HG03097 (cell line): ENCODE measurements around the gene HS3ST2.
"Not testable (repeated sequence)": the region's sequence is repeated elsewhere in the genome, so short reads cannot be mapped to it uniquely, and the experiment has no call there.

Experiments used
- ATAC-seq: cut with Tn5 transposase; IDR thresholded peaks from one replicate; pipeline ENCODE4 v1.9.1; 2021; ENCODE audit not compliant: unreplicated experiment, low FRiP score

Gene HS3ST2

DNA sequence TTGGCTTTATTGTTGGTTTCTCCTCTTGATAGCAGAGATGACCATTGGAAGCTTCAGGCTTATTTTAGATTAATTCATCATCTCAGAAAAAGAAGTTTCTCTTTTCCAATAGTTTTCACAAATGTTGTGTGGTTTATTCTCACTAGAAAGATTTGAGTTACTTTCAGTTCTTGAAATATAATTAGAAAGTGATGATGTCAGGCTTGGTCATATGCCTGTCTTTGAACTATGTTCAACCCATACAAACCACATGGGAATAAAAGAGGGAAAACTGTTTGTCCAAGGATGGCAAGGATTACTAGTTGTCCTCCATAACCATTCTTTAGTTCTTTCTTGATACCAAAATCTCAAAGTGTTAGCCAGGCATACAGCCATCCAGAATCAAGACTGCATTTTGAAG lies 3.7 kb upstream of the HS3ST2 start:
- ATAC-seq = no peak

DNA sequence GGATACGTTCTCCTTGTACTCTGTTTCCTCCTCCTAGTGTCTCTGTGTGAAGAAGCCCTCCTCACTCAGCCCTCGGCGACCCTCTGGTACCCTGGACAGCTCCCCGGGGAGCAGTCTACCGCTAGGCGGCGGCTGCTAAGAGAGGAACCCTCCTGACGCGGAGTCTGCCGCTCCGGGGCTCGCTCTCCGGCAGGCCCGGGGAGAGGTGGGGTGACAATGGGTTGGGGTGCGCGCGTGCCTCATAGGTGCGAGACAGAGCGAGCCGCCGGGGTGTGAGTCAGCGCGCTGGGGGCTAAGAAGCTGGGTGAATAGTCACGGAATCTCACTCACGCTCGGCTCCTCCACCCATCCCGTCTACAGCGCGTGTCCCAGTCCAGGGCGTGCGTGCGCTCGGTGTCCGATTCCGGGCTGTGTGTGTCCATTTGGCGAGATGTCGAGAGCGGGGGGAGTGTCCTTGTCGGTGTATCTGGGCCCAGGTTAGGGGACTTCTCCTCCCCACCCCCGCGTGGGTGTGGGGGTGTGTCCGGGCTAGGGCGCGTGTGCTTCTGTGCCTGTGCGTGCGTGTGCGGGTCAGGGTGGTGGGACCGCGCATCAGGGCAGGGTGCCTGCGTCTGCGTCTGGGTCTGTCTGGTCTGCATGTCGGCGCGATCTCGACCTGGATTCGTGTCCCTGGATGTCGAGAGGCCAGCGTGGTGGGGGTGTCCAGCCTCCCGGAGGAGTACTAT lies 577 bp upstream of the HS3ST2 start:
- ATAC-seq = no peak

DNA sequence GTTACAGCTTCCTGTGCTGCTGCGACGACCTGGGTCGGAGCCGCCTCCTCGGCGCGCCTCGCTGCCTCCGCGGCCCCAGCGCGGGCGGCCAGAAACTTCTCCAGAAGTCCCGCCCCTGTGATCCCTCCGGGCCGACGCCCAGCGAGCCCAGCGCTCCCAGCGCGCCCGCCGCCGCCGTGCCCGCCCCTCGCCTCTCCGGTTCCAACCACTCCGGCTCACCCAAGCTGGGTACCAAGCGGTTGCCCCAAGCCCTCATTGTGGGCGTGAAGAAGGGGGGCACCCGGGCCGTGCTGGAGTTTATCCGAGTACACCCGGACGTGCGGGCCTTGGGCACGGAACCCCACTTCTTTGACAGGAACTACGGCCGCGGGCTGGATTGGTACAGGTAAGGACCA lies 746 bp downstream of the HS3ST2 start:
- no peak for ATAC-seq

DNA sequence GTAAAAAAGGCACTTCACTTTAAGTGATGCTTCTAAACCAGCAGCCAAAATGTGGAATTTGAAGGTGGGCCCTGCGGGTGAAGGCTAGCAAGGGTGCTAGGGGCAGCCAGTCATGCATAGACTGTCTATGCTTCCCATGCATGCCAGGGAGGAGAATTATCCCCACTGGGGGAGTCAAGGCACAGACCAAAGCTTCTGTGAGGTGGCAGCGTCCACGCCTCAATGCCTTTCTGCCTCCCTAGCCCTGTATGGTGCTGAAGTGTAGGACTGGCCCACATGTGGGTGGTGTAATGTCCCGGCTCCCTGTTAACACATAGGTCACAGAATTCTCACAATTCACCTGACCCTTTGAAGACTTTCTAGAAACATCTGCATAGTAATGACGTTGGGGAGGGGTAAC lies 1.9 kb downstream of the HS3ST2 start:
- no peak for ATAC-seq

DNA sequence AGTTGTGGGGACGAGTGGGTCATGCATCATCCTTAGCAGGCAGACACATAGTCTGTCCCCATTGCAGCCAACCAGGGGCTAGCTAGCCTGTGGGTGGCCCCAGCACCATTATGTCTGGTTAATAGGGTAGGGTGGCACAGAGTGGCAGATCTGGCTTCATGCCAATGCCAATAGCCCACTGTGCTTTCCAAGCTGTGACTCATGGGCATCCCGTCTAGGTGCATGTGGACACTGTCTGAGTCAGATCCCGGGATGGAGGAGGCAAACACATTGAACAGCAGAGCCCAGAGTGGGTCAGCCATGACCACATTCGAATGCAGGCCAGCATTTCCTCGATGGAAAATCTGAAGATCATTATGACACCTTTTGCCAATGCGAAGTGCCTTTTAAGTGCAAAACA lies 2.5 kb downstream of the HS3ST2 start:
- ATAC-seq = no peak

DNA sequence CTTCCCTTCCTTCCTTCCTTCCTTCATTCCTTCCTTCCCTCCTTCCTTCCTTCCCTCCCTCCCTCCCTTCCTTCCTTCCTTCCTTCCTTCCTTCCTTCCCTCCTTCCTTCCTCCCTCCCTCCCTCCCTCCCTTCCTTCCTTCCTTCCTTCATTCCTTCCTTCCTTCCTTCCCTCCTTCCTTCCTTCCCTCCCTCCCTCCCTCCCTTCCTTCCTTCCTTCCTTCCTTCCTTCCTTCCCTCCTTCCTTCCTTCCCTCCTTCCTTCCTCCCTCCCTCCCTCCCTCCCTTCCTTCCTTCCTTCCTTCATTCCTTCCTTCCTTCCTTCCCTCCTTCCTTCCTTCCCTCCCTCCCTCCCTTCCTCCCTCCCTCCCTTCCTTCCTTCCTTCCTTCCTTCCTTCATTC lies 4.8 kb downstream of the HS3ST2 start:
- ATAC-seq = not testable (repeated sequence)

DNA sequence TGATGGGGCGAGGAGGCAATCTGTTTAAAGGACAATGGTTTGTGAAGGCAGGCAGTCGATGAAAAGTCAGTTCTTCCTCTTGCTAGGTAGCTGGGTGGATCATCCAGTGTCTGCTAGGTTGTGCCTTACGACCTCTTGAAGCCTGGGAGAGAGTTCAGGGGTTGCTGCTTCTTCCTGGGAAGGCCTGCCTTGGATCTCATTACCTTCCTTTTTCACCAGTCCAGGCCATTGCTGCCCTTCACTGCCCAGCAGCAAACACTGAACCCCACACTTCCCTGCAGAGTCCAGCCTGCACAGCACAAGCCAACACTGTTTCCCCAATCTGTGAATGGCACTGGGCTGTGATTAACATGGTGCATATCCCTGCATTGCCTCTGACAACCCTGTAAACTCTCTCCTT lies 24.7 kb downstream of the HS3ST2 start:
- no peak for ATAC-seq

DNA sequence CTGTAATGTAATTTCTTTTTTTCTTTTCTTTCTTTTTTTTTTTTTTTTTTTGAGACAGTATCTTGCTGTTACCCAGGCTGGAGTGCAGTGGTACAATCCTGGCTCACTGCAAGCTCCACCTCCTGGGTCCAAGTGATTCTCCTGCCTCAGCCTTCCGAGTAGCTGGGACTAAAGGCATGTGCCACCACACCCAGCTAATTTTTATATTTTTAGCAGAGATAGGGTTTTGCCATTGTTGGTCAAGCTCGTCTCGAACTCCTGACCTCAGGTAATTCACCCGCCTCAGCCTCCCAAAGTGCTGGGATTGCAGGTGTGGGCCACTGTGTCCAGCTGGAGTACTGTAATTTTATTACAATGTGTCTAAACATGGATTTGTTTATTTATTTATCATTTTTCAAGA lies 28.1 kb downstream of the HS3ST2 start:
- not testable (repeated sequence) for ATAC-seq

DNA sequence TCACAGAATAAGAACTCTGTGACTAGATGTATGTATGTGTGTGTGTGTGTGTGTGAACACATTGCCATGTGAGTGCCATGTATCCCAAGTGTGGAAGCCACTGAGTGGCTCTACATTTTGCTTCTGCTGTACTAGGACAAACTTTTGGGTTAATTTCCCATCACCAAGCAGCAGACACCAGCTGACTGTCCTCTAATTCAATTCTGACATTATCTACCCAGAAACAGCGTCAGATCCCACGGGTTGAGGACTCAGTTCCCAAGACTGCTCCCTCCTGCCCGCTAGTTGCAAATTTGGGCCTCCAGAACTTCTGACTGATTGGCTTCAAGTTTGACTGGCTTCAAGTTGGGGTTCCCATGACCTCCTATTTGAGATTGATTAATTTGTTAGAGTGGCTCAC lies 29.2 kb downstream of the HS3ST2 start:
- no peak for ATAC-seq

DNA sequence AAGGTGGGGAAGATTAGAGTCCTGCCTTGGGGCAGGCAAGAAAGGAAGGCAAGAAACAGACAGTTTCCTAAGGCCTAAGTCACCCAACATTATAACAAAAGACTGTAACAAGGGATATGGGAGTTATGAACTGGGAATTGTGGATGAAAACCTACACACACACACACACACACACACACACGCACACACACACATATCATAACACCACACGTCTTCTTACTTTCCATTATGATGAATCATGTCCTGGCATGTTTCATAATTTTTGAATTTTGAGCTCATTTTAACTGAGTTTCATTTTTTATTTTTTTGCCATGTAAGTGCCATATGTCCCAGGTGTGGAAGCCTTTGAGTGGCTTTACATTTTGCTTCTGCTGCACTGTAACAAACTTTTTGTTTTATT lies 29.9 kb downstream of the HS3ST2 start:
- ATAC-seq = no peak

DNA sequence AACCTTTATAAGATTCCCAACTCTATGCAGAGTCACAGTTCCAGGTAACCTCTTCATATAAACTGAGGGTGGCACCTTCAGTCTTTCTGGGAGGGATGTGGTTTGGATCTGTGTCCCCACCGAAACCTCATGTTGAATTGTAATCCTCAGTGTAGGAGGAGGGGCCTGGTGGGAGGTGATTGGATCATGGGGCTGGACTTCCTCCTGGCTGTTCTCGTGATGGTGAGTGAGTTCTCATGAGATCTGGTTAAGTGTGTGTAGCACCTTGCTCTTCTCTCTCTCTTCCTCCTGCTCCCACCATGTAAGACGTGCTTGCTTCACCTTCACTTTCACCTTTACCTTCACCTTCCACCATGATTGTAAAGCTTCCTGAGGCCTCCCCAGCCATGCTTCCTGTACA lies 30.5 kb downstream of the HS3ST2 start:
- ATAC-seq = no peak

DNA sequence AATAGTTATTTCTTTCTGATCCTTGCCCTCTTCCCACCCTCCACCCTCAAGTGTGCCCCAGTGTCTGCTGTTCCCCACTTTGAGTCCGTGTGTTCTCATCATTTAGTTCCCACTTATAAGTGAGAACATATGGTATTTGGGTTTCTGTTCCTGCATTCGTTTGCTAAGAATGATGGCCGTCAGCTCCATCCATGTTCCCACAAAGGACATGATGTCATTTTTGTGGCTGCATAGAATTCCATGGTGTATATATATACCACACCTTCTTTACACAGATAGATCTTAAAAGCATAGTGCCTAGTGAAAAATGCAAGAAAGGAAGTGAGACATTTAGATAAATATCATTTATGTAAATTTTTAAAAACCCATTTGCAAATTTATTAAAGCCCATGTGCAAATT lies 33.1 kb downstream of the HS3ST2 start:
- ATAC-seq = no peak

DNA sequence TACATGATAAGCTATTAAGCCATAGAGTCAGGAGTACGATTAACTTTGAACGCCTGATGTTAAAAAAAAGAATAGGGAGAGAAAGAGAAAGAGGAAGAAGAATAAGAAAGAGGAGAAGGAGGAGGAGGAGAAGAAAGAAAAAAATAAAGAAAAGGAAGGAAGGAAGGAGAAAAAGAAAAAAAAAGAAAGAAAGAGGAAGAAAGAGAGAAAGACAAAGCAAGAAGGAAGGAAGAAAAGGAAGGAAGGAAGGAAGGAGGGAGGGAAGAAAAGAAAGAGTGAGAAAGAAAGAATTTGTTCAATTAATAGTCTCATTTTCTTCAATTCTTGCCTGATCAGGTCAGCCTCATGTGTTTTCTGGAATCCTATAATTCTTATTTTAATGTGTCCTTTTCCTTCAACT lies 33.7 kb downstream of the HS3ST2 start:
- no peak for ATAC-seq

DNA sequence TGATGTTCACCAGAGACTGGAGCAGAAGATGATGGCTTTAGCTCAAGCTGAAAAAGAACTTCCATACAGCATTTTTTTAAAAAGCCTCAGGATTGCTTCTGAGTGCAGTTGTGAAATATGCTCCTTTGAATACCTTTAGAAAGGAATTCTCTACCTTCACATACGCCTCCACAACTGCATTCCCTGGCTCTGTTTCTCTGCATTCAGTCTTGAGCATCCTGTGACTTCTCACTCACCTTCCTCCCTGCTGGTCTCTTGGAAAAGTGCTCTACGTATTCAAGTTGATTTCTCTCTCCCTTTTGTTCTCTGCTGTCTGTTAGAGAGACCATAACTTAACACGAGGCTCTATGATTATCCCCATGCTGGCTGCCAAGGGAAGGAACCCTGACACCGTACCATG lies 34.5 kb downstream of the HS3ST2 start:
- ATAC-seq = no peak

DNA sequence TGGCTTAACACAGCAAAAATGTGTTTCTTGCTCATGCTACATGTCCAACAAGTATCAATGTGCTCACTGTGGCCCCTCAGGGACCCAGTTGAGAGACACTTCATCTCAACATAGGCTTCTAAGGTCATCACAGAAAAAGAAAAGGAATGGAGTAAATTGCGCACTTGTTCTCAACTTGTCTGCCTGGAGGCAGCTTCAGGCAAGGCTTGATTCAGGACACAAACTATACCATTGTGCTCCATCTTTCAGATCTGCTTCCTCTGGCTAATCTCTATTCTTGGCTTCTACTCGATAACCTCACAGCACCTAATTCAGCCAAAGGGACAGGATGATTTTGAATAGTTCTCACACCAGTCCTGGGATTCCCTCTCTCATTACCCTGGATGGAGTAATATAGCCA lies 35.6 kb downstream of the HS3ST2 start:
- ATAC-seq = no peak

DNA sequence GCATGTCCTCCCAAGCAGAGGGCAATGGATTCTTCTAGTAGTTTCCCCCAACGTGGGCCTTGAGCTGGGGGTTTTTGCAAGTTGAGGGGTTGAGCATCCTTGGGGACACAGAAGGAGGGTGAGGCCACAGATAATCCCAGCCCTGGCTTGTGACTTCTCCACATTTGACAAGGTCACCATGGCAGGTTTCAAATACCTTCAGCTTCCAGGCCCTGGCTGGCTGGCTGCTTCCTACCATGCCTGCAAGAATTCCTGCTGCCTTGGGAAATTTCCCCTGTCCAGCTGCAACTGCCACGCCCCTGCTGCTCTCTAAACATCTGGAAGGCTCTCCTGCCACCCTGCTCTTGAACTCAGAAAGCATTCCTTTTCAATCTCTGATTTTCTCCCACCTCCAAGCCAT lies 41.3 kb downstream of the HS3ST2 start:
- no peak for ATAC-seq

DNA sequence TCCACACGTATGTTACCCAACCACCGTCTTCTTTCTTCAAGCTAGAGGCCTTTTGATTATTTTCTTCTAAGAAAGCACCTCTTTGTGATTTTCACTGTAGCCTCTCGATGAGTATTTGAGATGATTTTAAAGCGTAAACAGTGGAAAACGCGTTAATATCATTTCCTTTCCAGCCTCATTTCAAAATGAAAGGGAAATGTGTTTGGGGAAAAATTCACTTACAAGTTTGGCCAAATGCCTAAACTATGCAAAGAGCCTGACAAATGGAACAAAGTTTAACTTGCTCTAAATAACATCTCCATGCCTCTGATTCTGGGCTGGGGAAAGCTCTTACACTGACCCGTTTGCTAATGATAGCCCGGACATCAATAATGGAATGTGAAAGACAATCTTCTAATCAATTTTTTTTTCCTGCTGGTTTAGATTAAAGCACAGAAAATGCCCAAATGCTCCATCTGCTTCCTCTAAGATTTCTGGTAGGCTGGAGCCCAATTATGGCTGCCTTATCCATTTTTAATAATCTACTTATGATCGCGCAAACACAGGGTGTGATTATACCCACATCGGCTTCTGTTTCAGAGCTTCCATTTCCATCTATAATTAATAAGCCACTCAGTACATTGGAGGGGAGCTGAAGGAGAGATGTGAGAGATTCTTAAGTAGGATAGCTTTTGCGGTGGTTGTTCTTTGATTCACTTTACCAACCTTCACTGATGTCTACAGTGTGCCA lies 43.5 kb downstream of the HS3ST2 start:
- ATAC-seq = no peak

DNA sequence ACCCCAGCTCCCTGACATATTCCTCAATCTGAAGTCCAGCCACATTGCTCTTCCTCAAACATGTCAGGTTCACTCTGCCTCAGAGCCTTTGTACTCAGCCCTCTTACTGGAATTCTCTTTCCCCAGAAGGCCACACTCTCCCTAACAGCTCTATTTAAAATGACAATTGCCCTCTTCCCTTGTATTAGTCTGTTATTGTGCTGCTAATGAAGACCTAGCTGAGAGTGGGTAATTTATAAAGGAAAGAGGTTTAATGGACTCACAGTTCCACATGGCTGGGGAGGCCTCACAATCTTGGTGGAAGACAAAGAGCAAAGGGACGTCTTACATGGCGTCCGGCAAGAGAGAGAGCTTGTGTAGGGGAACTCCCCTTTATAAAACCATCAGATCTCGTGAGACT lies 46.0 kb downstream of the HS3ST2 start:
- no peak for ATAC-seq

DNA sequence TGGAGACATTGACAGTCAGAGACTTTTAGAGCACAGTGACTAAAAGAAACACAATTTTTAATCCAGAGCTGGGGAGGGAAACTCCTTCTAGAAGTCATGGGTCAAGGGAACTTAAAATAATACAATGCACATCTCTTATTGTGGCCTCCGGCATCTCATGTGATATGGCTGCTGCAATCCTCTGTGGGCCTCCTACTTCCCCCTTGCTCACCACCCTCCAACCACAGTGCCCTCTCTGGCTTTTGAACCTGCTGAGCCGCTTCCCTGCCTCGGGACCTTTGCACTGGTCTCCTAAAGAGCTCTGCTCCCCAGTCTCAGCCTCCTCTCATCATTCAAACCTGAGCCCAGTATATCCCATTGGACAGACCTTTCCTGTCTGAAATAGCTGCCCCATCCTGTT lies 47.6 kb downstream of the HS3ST2 start:
- no peak for ATAC-seq

DNA sequence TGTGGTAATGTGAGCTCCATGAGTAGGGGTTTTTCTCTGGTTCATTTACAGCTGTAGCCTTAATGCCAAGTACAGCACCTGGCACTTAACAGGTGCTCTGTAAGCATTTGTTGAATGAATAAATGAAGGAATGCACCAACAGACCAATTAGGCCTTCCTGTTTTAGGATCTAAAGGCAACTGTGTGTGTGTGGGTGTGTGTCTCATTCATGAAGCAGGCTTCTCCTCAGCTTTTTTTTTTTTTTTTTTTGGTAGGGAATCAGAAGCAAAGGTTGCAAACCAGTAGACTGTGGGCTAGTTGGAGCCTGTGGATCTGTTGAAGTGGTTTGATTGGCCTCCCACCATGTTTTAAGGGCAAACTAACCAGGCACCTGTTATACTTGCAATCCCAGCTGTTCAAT lies 48.1 kb downstream of the HS3ST2 start:
- no peak for ATAC-seq

DNA sequence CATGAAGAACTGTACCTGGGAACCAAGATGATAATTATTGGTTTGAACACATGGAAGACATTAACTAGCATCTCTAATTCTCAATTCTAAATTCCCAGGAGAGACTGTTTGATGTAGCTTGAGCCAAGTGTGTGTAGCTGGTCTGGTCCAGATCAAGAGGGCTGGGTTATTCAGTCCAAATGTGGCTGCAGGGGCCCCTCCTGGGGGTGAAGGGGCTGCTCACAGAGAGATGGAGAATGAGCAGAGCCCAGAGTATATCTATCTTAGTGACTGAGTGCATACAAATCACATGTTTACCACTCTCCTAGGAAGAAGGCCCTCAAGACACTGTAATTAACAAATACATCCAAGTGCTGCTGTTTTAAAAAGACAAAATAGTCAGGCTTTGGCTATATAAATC lies 50.4 kb downstream of the HS3ST2 start:
- no peak for ATAC-seq

DNA sequence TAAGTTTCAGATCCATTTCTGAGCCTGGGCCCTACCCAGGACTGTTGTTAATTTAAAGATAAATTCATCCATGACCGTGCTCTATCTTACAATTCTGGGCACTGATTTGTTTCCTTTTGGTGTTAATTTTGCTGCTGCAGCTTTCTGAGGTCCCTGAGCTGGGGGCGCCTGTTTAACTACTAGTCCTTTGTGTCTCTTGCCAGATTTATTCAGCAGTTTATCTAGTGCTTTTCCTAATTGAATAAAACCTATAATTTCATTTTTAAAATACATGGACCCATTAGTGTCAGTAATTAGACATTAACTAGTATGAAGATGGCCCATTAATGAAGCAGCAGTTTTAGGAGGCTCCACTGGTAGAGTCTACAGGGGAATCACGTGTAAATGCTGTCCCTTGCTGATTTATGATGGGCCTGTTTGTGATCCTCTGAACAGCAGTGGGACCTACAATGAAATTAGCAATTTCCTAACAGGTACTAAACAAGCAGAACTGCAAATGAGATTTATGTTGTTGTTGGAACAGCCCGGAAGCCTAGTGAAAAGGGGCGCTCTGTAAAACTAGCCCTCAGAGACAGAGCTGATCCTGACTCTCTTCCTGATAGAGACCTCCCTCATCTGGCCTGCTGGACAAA lies 54.7 kb downstream of the HS3ST2 start:
- ATAC-seq = no peak
